ENCODE measurements around the gene MFN1.

MFN1 gene

GRCh38 chr3:179430277-179430870 is 82.9 kb downstream of the MFN1 start:
- Histone ChIP-seq H3K27me3 (ENCODE audit: insufficient read depth, low read length) (no peaks in the 10 kb centered on the region), H3K79me2 (ENCODE audit: control insufficient read depth, insufficient read depth, low read length, unreplicated experiment) (peaks cover 93% of the 10 kb centered on the region), H3K4me3 (ENCODE audit: low read depth, low read length) (no peak overlapping the region), H3K4me1 (ENCODE audit: control insufficient read depth, insufficient read depth, low read length, unreplicated experiment) (no peaks in the 10 kb centered on the region), H3K27ac (ENCODE audit: low read depth, low read length) (no peak overlapping the region), H2AFZ (ENCODE audit: low read length, unreplicated experiment) (no peak overlapping the region), H3K36me3 (ENCODE audit: insufficient read depth, low read length) (0 out of 2 replicates have a peak, but pooled peaks cover 8% of the 10 kb centered on the region)

DNA sequence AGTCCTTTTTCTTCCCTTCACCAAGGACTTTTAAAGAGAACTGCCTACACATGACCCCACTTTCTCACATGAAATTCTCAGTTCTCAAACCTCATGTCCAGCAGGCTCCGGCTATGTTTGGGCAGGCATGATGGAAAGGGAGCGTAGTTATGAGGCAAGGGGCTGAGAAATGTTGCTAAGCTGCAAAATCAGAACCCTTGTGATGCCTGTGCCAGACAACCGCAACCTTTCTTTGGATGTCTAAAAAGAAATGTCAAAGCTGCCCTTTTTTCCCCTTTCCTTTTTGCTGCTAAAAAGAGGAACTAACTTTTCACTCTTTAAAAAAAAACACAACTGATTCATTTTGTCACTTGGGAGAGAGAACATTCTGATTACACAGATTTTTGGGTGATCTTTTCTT is 84.5 kb downstream of the MFN1 start:
- no peaks in the 10 kb centered on the region for H3K36me3 ChIP-seq (ENCODE audit: insufficient read depth, low read length)
- H3K4me1 ChIP-seq (ENCODE audit: control insufficient read depth, insufficient read depth, low read length, unreplicated experiment), result no peaks in the 10 kb centered on the region
- no peaks in the 10 kb centered on the region for H3K27me3 ChIP-seq (ENCODE audit: insufficient read depth, low read length)
- H3K4me3 ChIP-seq (ENCODE audit: low read depth, low read length), result no peak overlapping the region
- H3K27ac ChIP-seq (ENCODE audit: low read depth, low read length), result no peak overlapping the region
- no peak overlapping the region for H2AFZ ChIP-seq (ENCODE audit: low read length, unreplicated experiment)
- H3K79me2 ChIP-seq (ENCODE audit: control insufficient read depth, insufficient read depth, low read length, unreplicated experiment), result peaks cover 92% of the 10 kb centered on the region

DNA sequence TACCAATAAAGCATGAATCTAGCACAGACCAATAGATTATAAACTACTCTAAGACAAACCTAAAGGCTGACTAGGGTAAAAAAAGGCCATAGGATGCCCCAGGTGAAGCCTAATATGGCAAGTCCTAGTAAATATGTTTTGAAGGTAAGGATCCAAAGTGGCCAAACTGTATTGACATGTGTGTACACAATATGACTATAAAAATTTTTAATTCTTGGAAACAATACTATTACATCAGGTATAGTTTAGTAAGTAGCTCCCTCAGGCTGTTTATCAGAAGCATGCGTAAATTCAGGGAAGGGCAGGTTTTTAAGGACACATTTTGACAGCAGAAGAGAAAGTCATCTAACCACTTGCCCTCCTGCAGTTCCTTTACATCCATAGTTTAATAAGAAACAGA is 84.9 kb downstream of the MFN1 start:
- H3K4me3 ChIP-seq (ENCODE audit: low read depth, low read length), result no peak overlapping the region
- H3K36me3 ChIP-seq (ENCODE audit: insufficient read depth, low read length), result no peaks in the 10 kb centered on the region
- H2AFZ ChIP-seq (ENCODE audit: low read length, unreplicated experiment), result no peak overlapping the region
- no peaks in the 10 kb centered on the region for H3K27me3 ChIP-seq (ENCODE audit: insufficient read depth, low read length)
- H3K4me1 ChIP-seq (ENCODE audit: control insufficient read depth, insufficient read depth, low read length, unreplicated experiment), result no peaks in the 10 kb centered on the region
- peaks cover 95% of the 10 kb centered on the region for H3K79me2 ChIP-seq (ENCODE audit: control insufficient read depth, insufficient read depth, low read length, unreplicated experiment)
- H3K27ac ChIP-seq (ENCODE audit: low read depth, low read length), result no peak overlapping the region

DNA sequence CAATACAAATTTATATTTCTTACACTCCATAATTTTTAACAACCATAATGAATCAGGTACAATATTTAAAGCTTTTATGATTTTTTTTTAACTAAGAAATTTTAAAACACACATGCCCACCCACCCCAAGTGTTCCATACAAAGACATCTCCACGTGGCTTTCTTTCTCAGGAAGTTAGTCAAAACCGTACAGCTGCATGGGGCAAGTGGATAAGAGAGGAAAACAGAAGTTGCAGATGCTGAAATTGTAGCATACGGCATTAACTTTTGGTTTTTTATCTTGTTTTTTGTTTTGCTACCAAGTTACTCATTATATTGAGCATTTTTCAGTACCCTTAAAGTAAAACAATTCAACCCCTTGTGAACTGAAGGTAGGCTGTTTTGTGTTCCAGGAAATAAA is 89.0 kb downstream of the MFN1 start:
- H3K4me3 ChIP-seq (ENCODE audit: low read depth, low read length), result no peak overlapping the region
- peaks cover 92% of the 10 kb centered on the region for H3K79me2 ChIP-seq (ENCODE audit: control insufficient read depth, insufficient read depth, low read length, unreplicated experiment)
- no peaks in the 10 kb centered on the region for H3K27me3 ChIP-seq (ENCODE audit: insufficient read depth, low read length)
- H3K36me3 ChIP-seq (ENCODE audit: insufficient read depth, low read length), result no peaks in the 10 kb centered on the region
- no peak overlapping the region for H2AFZ ChIP-seq (ENCODE audit: low read length, unreplicated experiment)
- peaks cover 4% of the 10 kb centered on the region for H3K4me1 ChIP-seq (ENCODE audit: control insufficient read depth, insufficient read depth, low read length, unreplicated experiment)
- no peak overlapping the region for H3K27ac ChIP-seq (ENCODE audit: low read depth, low read length)

GRCh38 chr3:179438841-179439240 is 91.3 kb downstream of the MFN1 start:
- no peak overlapping the region for H2AFZ ChIP-seq (ENCODE audit: low read length, unreplicated experiment)
- peaks cover 90% of the 10 kb centered on the region for H3K79me2 ChIP-seq (ENCODE audit: control insufficient read depth, insufficient read depth, low read length, unreplicated experiment)

More at GRCh38 chr3:179438841-179439240, 91.3 kb downstream of the MFN1 start:
- H3K4me1 ChIP-seq (ENCODE audit: control insufficient read depth, insufficient read depth, low read length, unreplicated experiment), result peaks cover 6% of the 10 kb centered on the region
- H3K36me3 ChIP-seq (ENCODE audit: insufficient read depth, low read length), result no peaks in the 10 kb centered on the region
- no peak overlapping the region for H3K4me3 ChIP-seq (ENCODE audit: low read depth, low read length)
- no peak overlapping the region for H3K27ac ChIP-seq (ENCODE audit: low read depth, low read length)
- H3K27me3 ChIP-seq (ENCODE audit: insufficient read depth, low read length), result no peaks in the 10 kb centered on the region
